Ovary (tissue), 9 donors: ENCODE data around the gene INTS6L. TPM values are rescaled to one million over a fixed set of nuclear protein-coding genes. Genes with fewer than 3 reads are reported as not detected.

Source experiments
- DNase-seq, 5 donors: peaks; one replicate each; pipeline ENCODE4 v3.0.0-alpha.2; 2019 to 2020
- H3K27ac ChIP-seq, 2 donors: fragments of 200-600 bp; one replicate each; pipeline versions ENCODE4 v1.5.1 to v1.8.0; 2019 to 2022
- H3K27me3 ChIP-seq: fragments of 200-600 bp; one replicate; pipeline ENCODE4 v1.8.0; 2022
- H3K36me3 ChIP-seq: fragments of 200-600 bp; sonication (generic); one replicate; pipeline ENCODE4 v1.5.1; 2019
- H3K4me1 ChIP-seq: one replicate; pipeline ENCODE4 v1.8.1; 2013; ENCODE audit warnings: mild to moderate bottlenecking, moderate library complexity; ENCODE audit not compliant: insufficient read depth
- H3K4me3 ChIP-seq: fragments of 200-600 bp; sonication (generic); one replicate; pipeline ENCODE4 v1.5.1; 2017
- H3K9me3 ChIP-seq, 2 donors: fragments of 200-600 bp in 1 of 2; sonication (generic) in 1 of 2; one replicate each; pipeline versions ENCODE4 v1.5.1 to v1.8.1; 2013 to 2019; ENCODE audit warnings: mild to moderate bottlenecking in 1 of 2, moderate library complexity in 1 of 2
- CTCF ChIP-seq, 3 donors: fragments of 450-650 bp in 2 of 3; fragments of 200-600 bp in 1 of 3; IDR thresholded peaks; one replicate each; pipeline versions ENCODE4 v1.5.1 to v1.8.0; 2016 to 2022; ENCODE audit warnings: antibody characterized with exemption in 3 of 3, mild to moderate bottlenecking in 1 of 3
- EP300 ChIP-seq: sonication (generic); formaldehyde crosslinking; IDR thresholded peaks from one replicate; pipeline ENCODE4 v1.6.1; 2017; ENCODE audit warnings: antibody characterized with exemption
- POLR2A ChIP-seq: fragments of 450-650 bp; IDR thresholded peaks from one replicate; pipeline ENCODE4 v1.6.1; 2017; ENCODE audit warnings: antibody characterized with exemption, mild to moderate bottlenecking, moderate library complexity
- WGBS, 3 donors: extraction: QIAGEN DNeasy Blood & Tissue Kit in 1 of 3; methylation state at CpG; one replicate each; pipeline versions ENCODE4 v1.1.5 to v1.1.7; 2013 to 2017; 5-methylcytosine and 5-hydroxymethylcytosine counted together
- intact Hi-C, 4 donors: fragments of 100-400 bp; cut with DNase I; formaldehyde crosslinking; loops; one replicate each; pipeline versions ENCODE4 v1.11.0 to v1.15.1; 2022 to 2023
- polyA plus RNA-seq, 2 donors: library from polyadenylated mRNA; stranded (reverse); fragments of 200-250 nt in 1 of 2; fragments of 350-450 nt in 1 of 2; fragmentation: Illumina TruSeq in 1 of 2; extraction: RNeasy Lipid Tissue Mini Kit (QIAGEN cat#74804) in 1 of 2; gene quantifications; one replicate each; pipeline ENCODE4 v1.2.3, GENCODE V29; 2013 to 2014
- total RNA-seq, 7 donors: library from RNA; depleted of rRNA in 2 of 7; stranded (reverse); fragments of >200 nt in 2 of 7; fragmentation: NEBNext Ultra II Directional in 3 of 7; extraction: Animal tissue kit (Norgen Biotek cat#: 25700) in 3 of 7; gene quantifications; one replicate each; pipeline versions ENCODE4 v1.1.0 to v1.2.4, GENCODE V29; 2016 to 2023
- donor health status: DM: no; HTN: no; CAD: no; lungs with moderate emphysema.
- donor health status: DM: no; HTN: no; CAD: no.
- donor health status: Bipolar disorder and iron deficiency.
- donor health status: DM: yes; HTN: yes; CAD: no.
- donor health status: DM: no; HTN: no; CAD: no.
- donor health status: DM: yes; HTN: yes; CAD: no.

INTS6L gene
- total and polyA plus RNA-seq, 9 donors, result 9.0 to 20.7 (median 16.0) TPM

- H3K27ac ChIP-seq, result no peak overlapping the region
- no peaks in the 10 kb centered on the region for H3K9me3 ChIP-seq
- H3K27me3 ChIP-seq, result no peaks in the 10 kb centered on the region
- no peak overlapping the region for H3K4me3 ChIP-seq
- intact Hi-C loops, result loop anchor here in 1 of 4 donors (5.0 kb wide), 1 partner anchor 35 kb away; no protein-coding TSS in a partner anchor
- no peak for TF ChIP-seq CTCF (IDR thresholded peaks at IDR 0.05)
- no peak for TF ChIP-seq POLR2A
- TF ChIP-seq EP300, result no peak
- peaks cover 1% of the 10 kb centered on the region for H3K4me1 ChIP-seq
- no peaks in the 10 kb centered on the region for H3K36me3 ChIP-seq
- DNase-seq, result no peak
Observed at GRCh38 chrX:135536877-135537276, 16.4 kb downstream of the INTS6L start.

GRCh38 chrX:135541351-135541750, 20.9 kb downstream of the INTS6L start:
- H3K27ac ChIP-seq, result no peak overlapping the region
- DNase-seq, result no peak
- WGBS, 3 donors, result 67 to 71% (median 69%) methylated on average over 1 of the region's 1 CpG

GRCh38 chrX:135543172-135543571, 22.7 kb downstream of the INTS6L start:
- DNase-seq, result no peak
- TF ChIP-seq EP300, result no peak
- TF ChIP-seq POLR2A, result no peak
- TF ChIP-seq CTCF (IDR thresholded peaks at IDR 0.05), result no peak
- 43 to 64% (median 53%) methylated on average over 1 of the region's 1 CpG for WGBS, 3 donors
- Histone ChIP-seq H3K27ac (no peak overlapping the region), H3K36me3 (no peaks in the 10 kb centered on the region), H3K4me3 (no peak overlapping the region), H3K4me1 (no peaks in the 10 kb centered on the region), H3K9me3 (no peaks in the 10 kb centered on the region), H3K27me3 (no peaks in the 10 kb centered on the region)
- intact Hi-C loops, result no loop called here

More at GRCh38 chrX:135541351-135541750, 20.9 kb downstream of the INTS6L start:
- no peak overlapping the region for H3K4me3 ChIP-seq
- no peak for TF ChIP-seq POLR2A
- TF ChIP-seq CTCF (IDR thresholded peaks at IDR 0.05), result no peak
- TF ChIP-seq EP300, result no peak
- intact Hi-C loops, result no loop called here
- H3K4me1 ChIP-seq, result no peaks in the 10 kb centered on the region
- no peaks in the 10 kb centered on the region for H3K9me3 ChIP-seq
- H3K27me3 ChIP-seq, result no peaks in the 10 kb centered on the region
- H3K36me3 ChIP-seq, result no peaks in the 10 kb centered on the region

- 29 to 44% (median 32%) methylated on average over 2 of the region's 2 CpGs for WGBS, 3 donors
- H3K9me3 ChIP-seq, result no peaks in the 10 kb centered on the region
- no peaks in the 10 kb centered on the region for H3K4me1 ChIP-seq
- TF ChIP-seq POLR2A, result no peak
- no peak for TF ChIP-seq EP300
- no peak for TF ChIP-seq CTCF (IDR thresholded peaks at IDR 0.05)
- no peak overlapping the region for H3K27ac ChIP-seq
- intact Hi-C loops, result no loop called here
- DNase-seq, result no peak
- no peaks in the 10 kb centered on the region for H3K27me3 ChIP-seq
- no peaks in the 10 kb centered on the region for H3K36me3 ChIP-seq
- no peak overlapping the region for H3K4me3 ChIP-seq
Observed at GRCh38 chrX:135543924-135544323, 23.5 kb downstream of the INTS6L start.
